ENCODE data around the gene HMGB2.

Gene HMGB2

DNA sequence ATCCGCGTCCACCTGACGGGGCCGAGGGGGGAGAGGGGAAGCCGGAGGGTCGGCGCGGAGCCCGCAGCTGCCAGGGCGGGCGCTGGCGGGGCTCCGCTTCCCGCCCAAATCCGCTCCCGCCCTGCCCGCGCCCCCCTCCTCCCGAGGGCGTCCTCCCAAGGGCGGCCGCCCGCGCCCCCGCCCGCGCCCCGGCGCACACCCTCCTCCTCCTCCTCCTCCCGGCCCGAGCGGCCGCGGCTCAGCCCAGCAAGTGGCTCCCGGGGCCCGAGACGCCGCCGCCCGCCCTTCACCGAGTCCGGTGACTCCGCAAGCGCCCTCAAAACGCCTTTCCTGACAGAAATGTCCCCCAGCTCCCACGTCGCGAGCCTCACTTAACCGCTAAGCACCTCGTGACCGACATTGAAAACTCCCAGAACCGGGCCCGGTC, 487 bp downstream of the HMGB2 start:
- TF ChIP-seq, protein P1, sequence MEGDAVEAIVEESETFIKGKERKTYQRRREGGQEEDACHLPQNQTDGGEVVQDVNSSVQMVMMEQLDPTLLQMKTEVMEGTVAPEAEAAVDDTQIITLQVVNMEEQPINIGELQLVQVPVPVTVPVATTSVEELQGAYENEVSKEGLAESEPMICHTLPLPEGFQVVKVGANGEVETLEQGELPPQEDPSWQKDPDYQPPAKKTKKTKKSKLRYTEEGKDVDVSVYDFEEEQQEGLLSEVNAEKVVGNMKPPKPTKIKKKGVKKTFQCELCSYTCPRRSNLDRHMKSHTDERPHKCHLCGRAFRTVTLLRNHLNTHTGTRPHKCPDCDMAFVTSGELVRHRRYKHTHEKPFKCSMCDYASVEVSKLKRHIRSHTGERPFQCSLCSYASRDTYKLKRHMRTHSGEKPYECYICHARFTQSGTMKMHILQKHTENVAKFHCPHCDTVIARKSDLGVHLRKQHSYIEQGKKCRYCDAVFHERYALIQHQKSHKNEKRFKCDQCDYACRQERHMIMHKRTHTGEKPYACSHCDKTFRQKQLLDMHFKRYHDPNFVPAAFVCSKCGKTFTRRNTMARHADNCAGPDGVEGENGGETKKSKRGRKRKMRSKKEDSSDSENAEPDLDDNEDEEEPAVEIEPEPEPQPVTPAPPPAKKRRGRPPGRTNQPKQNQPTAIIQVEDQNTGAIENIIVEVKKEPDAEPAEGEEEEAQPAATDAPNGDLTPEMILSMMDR (IDR thresholded peaks at IDR 0.05), result no peak

DNA sequence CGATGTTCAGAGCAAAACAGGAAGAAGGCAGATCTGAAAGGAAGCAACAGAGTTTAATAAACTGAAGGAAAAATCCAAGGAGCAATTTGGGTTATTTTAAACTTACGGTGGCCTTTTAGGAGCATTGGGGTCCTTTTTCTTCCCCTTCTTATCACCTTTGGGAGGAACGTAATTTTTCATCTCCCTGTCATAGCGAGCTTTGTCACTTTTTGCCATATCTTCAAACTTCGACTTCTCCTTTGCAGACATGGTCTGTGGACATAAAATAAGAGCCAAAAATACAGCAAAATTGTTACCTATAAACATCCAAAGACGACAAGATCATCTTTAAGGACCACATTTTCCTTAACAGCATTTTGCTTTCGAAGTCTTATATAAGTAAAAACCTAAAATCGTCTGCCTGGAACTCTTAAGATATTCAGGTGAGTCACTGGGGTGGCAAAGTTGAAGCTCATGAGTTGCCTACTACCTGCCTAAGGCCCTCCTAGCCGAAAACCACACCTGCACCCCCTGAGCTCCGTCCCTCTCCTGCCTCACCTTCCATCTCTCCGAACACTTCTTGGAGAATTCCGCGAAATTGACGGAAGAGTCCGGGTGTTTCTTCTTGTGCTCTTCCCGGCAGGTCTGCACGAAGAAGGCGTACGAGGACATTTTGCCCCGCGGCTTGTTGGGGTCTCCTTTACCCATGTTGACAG, 1.0 kb downstream of the HMGB2 start:
- TF ChIP-seq, protein P1 (IDR thresholded peaks at IDR 0.05), result no peak

DNA sequence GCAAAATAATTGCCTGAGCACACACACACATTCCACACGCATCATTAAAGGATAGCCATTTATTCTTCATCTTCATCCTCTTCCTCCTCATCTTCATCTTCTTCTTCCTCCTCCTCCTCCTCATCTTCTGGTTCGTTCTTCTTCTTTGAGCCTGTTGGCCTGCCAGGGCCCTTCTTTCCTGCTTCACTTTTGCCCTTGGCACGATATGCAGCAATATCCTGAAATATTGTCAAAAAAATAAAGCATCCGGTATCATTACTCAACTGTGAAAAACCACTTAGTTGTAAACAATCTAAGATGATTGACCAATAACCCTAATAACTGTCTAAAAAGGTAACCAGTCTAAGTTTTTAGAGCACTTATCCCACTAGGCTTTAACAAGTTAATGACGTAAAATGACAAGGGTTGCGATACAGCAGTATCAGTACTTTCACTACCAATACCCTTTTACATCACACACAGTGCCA, 2.1 kb downstream of the HMGB2 start:
- TF ChIP-seq, protein P1 (IDR thresholded peaks at IDR 0.05), result no peak

DNA sequence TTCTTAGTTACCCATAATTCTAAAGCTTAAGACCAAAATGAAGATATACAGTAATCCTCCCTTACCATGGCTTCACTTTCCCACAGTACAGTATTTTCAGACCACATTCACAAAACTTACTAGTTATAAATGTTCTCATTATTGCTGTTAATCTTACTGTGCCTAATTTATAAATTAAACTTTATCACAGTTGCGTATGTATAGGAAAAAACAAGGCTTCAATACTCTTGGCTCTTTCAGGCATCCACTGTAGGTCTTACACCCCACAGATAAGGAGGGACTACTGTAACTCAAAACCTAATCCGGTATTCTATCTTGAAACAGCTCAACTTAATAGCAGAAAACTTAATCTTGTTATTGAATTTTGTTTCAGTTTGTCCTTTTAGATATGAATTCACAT, 3.6 kb downstream of the HMGB2 start:
- TF ChIP-seq, protein P1 (IDR thresholded peaks at IDR 0.05), result no peak

DNA sequence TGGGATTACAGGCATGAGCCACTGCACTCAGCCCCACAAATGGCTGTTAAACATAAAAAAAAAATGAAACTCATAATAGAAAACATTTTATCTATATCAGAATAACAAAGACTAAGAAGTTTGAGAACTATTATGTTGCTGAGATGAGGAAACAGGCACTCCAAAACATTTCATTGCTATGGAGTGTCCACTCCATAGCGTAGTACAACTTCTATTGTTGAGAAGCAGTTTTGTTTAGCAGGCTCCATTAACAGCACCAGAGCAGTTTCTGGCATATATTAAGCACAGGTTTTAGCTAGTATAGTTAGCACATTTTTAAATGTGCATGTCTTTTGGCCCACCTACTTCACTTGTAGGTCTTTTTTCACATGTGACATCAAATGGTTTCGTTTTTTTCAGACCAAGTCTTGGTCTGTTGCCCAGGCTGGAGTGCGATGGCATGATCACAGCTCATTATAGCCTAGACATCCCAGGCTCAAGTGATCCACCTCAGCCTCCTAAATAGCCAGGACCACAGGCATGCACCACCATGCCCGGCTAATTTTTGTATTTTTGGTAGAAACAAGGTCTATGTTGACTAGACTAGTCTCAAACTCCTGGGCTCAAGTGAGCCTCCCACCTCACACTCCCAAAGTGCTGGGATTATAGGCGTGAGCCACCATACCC, 5.8 kb downstream of the HMGB2 start:
- TF ChIP-seq, protein P1 (IDR thresholded peaks at IDR 0.05), result no peak

DNA sequence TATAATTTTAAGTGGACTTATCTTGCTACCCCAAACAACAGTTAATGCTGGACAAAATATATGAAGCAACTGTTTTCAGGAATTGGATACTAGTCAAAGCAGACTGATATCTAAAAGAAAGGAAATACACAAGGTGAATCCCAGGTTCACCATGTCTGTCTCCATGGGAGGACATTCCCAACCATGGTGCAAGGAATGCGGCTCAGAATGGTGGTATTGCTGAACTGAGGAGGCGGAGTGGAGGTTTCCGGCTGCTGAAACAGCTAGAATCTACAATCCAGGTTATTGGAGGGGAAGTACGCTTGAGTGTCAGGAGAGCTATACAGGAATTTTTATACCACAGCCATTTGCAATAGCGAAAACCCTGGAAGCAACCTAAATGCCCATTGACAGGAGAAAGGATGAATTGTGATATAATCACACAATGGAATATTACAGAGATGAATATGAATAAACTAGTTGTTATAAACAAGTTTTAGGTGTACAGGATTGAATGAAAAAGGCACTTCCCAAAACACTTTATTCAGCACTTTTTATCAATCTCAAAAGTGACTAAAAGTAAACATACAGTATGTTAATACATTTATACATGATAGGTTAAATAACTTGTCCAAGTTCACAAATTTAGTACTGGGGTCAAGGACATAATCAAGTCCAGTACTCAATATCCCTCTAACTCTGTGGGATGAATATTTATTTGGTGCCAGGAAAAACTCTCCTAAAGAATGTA, 9.0 kb downstream of the HMGB2 start:
- TF ChIP-seq, protein P1 (IDR thresholded peaks at IDR 0.05), result no peak

DNA sequence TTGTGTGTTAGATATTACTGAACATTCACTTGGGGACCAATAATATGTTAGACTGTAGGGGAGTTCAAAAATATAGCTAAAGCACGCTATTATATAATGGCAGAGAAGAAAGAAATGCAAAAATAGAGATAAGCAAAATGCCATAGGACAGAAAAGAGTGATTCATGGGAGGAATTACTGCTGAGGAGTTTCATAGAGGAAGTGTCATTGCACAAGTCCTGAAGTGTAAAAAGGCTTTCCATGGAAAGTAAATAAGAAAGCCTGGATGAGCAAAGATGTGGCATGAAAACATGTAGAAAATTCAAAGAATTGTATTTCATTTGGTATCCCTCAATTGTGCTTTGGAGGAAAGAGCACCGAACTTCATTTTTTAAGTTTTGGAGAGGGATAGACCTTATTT, 14.5 kb downstream of the HMGB2 start:
- TF ChIP-seq, protein P1 (IDR thresholded peaks at IDR 0.05), result no peak
